Measurements from ENCODE around the gene SCYL3. TPM values are rescaled to one million over a fixed set of nuclear protein-coding genes. Genes with fewer than 3 reads are reported as not detected.

Gene SCYL3
- total and polyA plus RNA-seq, 2 of the 13 experiments (the other 11 are each of a cell fraction or from before 2014, with no cell fraction given) = 3.3 to 4.9 TPM

DNA sequence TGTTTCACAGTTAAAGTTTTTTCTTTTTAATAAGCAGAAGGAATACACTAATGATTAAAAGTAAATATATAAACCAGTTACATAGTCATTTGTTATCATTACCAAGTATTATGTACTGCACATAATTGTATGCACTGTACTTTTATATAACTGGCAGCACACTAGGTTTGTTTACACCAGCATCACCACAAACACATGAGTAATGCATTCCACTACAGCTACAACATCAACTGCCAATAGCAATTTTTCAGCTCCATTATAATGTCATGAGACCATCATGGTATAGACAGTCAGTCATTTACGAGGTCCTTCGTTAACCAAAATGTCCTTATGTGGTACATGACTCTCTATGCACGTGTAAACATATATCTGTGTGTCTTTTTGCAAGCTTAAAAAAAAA lies 35.2 kb downstream of the SCYL3 start:
- Histone ChIP-seq H3K9ac (ENCODE audit: insufficient read depth, low read depth, low read length) (no peak overlapping the region), H3K27me3 (ENCODE audit: control insufficient read depth in 1 of 2, insufficient read depth in 2 of 2, low read length in 2 of 2) (no peaks in the 10 kb centered on the region), H3K4me2 (ENCODE audit: low read depth, low read length) (no peak overlapping the region), H4K20me1 (ENCODE audit: insufficient read depth, low read length) (no peaks in the 10 kb centered on the region), H3K27ac (ENCODE audit: extremely low read length, insufficient read depth, low read length) (no peak overlapping the region), H3K4me3 (replicated peaks in 1 of 3; ENCODE audit: insufficient read depth in 1 of 3, low read depth in 2 of 3, low read length in 3 of 3) (no peak overlapping the region), H3K4me1 (ENCODE audit: insufficient read depth, low read length) (peaks cover 19% of the 10 kb centered on the region), H3K9me3 (ENCODE audit: low read length) (no peaks in the 10 kb centered on the region), H3K36me3 (replicated peaks in 1 of 2; ENCODE audit: control insufficient read depth in 1 of 2, insufficient read depth in 2 of 2, low read length in 2 of 2) (peaks cover 10 to 45% of the 10 kb centered on the region in 2 experiments), H2AFZ (ENCODE audit: low read length) (no peak overlapping the region), H3K79me2 (ENCODE audit: insufficient read depth, low read length) (no peaks in the 10 kb centered on the region)
- ChIA-PET CTCF (ENCODE audit: low intra/inter-chr PET ratio, low total read pairs) (no interaction called here), POLR2A (no interaction called here)
- FAIRE-seq = no peak
- 100% methylated on average over 3 of the region's 3 CpGs for WGBS (ENCODE audit: low lambda C conversion rate)
- BruUV-seq (replicated peaks) = no TSS peak
- ATAC-seq = no peak
- in situ Hi-C loops (cut with HindIII; ENCODE audit: extremely low pct_ligation_motif_present, low pct_unique_long_range_greater_than_20kb) (no loop called here), intact Hi-C loops (cut with micrococcal nuclease; ENCODE audit: unreplicated experiment) (no loop called here)
- no peak for DNase-seq (ENCODE audit: low spot score)
- no peak for TF ChIP-seq CSRNP1 (CRISPR knock-in tag; IDR thresholded peaks at IDR 0.05)
- TF ChIP-seq TBL1XR1 (IDR thresholded peaks at IDR 0.05; ENCODE audit: borderline replicate concordance, low read length, partially characterized antibody) = no peak
- no peak for TF ChIP-seq ZMAT3 (CRISPR knock-in tag; conservative IDR thresholded peaks at IDR 0.05)
- TF ChIP-seq, protein P1, sequence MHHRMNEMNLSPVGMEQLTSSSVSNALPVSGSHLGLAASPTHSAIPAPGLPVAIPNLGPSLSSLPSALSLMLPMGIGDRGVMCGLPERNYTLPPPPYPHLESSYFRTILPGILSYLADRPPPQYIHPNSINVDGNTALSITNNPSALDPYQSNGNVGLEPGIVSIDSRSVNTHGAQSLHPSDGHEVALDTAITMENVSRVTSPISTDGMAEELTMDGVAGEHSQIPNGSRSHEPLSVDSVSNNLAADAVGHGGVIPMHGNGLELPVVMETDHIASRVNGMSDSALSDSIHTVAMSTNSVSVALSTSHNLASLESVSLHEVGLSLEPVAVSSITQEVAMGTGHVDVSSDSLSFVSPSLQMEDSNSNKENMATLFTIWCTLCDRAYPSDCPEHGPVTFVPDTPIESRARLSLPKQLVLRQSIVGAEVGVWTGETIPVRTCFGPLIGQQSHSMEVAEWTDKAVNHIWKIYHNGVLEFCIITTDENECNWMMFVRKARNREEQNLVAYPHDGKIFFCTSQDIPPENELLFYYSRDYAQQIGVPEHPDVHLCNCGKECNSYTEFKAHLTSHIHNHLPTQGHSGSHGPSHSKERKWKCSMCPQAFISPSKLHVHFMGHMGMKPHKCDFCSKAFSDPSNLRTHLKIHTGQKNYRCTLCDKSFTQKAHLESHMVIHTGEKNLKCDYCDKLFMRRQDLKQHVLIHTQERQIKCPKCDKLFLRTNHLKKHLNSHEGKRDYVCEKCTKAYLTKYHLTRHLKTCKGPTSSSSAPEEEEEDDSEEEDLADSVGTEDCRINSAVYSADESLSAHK (CRISPR knock-in tag; IDR thresholded peaks at IDR 0.05; ENCODE audit: borderline replicate concordance) = no peak
- no peak for TF ChIP-seq SMARCE1 (IDR thresholded peaks at IDR 0.05; ENCODE audit: borderline replicate concordance)
- TF ChIP-seq GLMP (CRISPR knock-in tag; IDR thresholded peaks at IDR 0.05; ENCODE audit: borderline replicate concordance) = no peak
- no peak for TF ChIP-seq ZNF75D (CRISPR knock-in tag; IDR thresholded peaks at IDR 0.05; ENCODE audit: borderline replicate concordance)
- TF ChIP-seq PRMT3 (CRISPR knock-in tag; IDR thresholded peaks at IDR 0.05; ENCODE audit: borderline replicate concordance, low read depth) = no peak
- TF ChIP-seq, protein P2, sequence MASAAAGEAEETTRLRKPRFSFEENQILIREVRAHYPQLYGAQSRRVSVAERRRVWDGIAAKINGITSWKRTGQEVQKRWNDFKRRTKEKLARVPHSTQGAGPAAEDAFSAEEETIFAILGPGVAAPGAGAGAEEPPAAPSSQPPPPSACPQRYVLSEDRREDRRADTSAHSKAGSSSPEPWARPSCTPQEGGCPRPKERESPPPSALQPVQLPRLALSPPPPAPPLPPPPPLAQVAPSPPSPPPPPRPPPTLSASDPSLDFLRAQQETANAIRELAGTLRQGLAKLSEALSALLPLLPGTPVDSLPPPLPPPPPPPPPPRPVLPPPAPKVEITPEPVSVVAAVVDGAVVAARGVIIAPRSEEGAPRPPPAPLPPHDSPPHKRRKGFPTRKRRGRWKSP (CRISPR knock-in tag; IDR thresholded peaks at IDR 0.05) = no peak
- TF ChIP-seq ZNF34 (CRISPR knock-in tag; IDR thresholded peaks at IDR 0.05; ENCODE audit: borderline replicate concordance) = no peak
- TF ChIP-seq MAF1 (CRISPR knock-in tag; IDR thresholded peaks at IDR 0.05; ENCODE audit: borderline replicate concordance) = no peak
- no peak for TF ChIP-seq POLR2G (IDR thresholded peaks at IDR 0.05; ENCODE audit: low read depth, low read length)
- no peak for TF ChIP-seq THRA (CRISPR knock-in tag; IDR thresholded peaks at IDR 0.05; ENCODE audit: borderline replicate concordance)
- TF ChIP-seq FOSL2 (CRISPR knock-in tag; IDR thresholded peaks at IDR 0.05) = no peak
- no peak for TF ChIP-seq ZNF501 (CRISPR knock-in tag; IDR thresholded peaks at IDR 0.05)
- TF ChIP-seq NCOR1 (IDR thresholded peaks at IDR 0.05; ENCODE audit: borderline replicate concordance, low read length) = no peak
- TF ChIP-seq ATRX (CRISPR knock-in tag; IDR thresholded peaks at IDR 0.05; ENCODE audit: borderline replicate concordance) = no peak
- TF ChIP-seq GATAD2A (CRISPR knock-in tag; IDR thresholded peaks at IDR 0.05) = no peak
- TF ChIP-seq ZNF792 (CRISPR knock-in tag; IDR thresholded peaks at IDR 0.05) = no peak

All from HepG2 (cell line).